GM18907 (cell line): ENCODE measurements around the gene TICAM2.

Experiments used
- ATAC-seq: cut with Tn5 transposase; IDR thresholded peaks from one replicate; pipeline ENCODE4 v1.9.1; 2021; ENCODE audit warnings: mild to moderate bottlenecking, moderate library complexity; ENCODE audit not compliant: unreplicated experiment

Gene TICAM2

GRCh38 chr5:115611873-115612272 lies 9.6 kb upstream of the TICAM2 start:
- ATAC-seq: no peak

GRCh38 chr5:115607935-115608334 lies 5.7 kb upstream of the TICAM2 start:
- no peak for ATAC-seq

GRCh38 chr5:115605436-115605835 lies 3.2 kb upstream of the TICAM2 start:
- ATAC-seq: no peak

- peak; percentile 14 for ATAC-seq
Observed at GRCh38 chr5:115602591-115603125, 379 bp upstream of the TICAM2 start.

GRCh38 chr5:115600766-115601165 lies 1.5 kb downstream of the TICAM2 start:
- no peak for ATAC-seq

GRCh38 chr5:115599924-115600323 lies 2.4 kb downstream of the TICAM2 start:
- ATAC-seq: no peak

GRCh38 chr5:115599502-115599901 lies 2.8 kb downstream of the TICAM2 start:
- peak; percentile 40 for ATAC-seq

- no peak for ATAC-seq
Observed at GRCh38 chr5:115594128-115595047, 7.9 kb downstream of the TICAM2 start.

GRCh38 chr5:115589043-115589442 lies 13.2 kb downstream of the TICAM2 start:
- ATAC-seq: no peak

GRCh38 chr5:115588640-115589039 lies 13.6 kb downstream of the TICAM2 start:
- ATAC-seq: peak; percentile 41

GRCh38 chr5:115586525-115587146 lies 15.6 kb downstream of the TICAM2 start:
- ATAC-seq: no peak

- ATAC-seq: no peak
Observed at GRCh38 chr5:115585265-115585664, 17.0 kb downstream of the TICAM2 start.

GRCh38 chr5:115584501-115584900 lies 17.8 kb downstream of the TICAM2 start:
- no peak for ATAC-seq

GRCh38 chr5:115583474-115583873 lies 18.8 kb downstream of the TICAM2 start:
- ATAC-seq: no peak

- no peak for ATAC-seq
Observed at GRCh38 chr5:115580941-115581340, 21.3 kb downstream of the TICAM2 start.

GRCh38 chr5:115579747-115580173 lies 22.5 kb downstream of the TICAM2 start:
- ATAC-seq: peak; percentile 66

GRCh38 chr5:115579216-115579615 lies 23.1 kb downstream of the TICAM2 start:
- no peak for ATAC-seq

- ATAC-seq: peak; percentile 55
Observed at GRCh38 chr5:115578657-115579056, 23.6 kb downstream of the TICAM2 start.

- peak; percentile 27 for ATAC-seq
Observed at GRCh38 chr5:115577741-115578140, 24.5 kb downstream of the TICAM2 start.

- ATAC-seq: no peak
Observed at GRCh38 chr5:115577329-115577728, 24.9 kb downstream of the TICAM2 start.

- ATAC-seq: peak; percentile 36
Observed at GRCh38 chr5:115575167-115576070, 26.9 kb downstream of the TICAM2 start.
